AG09319 (cell line): ENCODE data around the gene AFTPH.
A peak's percentile ranks its signal among the peaks of the same experiment; 100 is the strongest.

ENCODE experiments used
- DNase-seq: peaks from one replicate; pipeline ENCODE4 v3.0.0-alpha.2; 2010; ENCODE audit warnings: low read depth; ENCODE audit errors: extremely low read depth
- CTCF ChIP-seq: IDR thresholded peaks from 2 replicates; pipeline ENCODE4 v1.5.1; 2011; ENCODE audit warnings: low read depth, mild to moderate bottlenecking, inconsistent platforms, low read length, moderate library complexity

The AFTPH gene

GRCh38 chr2:64523666-64524603 lies at the start of gene AFTPH:
TSS of gene AFTPH (plus strand) at chr2:64524328. CDS start at chr2:64551475, 27,147 bp downstream.
- DNase-seq, result peak; percentile 95
- no peak for TF ChIP-seq CTCF

- DNase-seq, result no peak
- TF ChIP-seq CTCF, result no peak
These were observed 49.5 kb upstream of the AFTPH start for GRCh38 chr2:64474636-64475035.

GRCh38 chr2:64477037-64477436 lies 47.1 kb upstream of the AFTPH start:
- TF ChIP-seq CTCF, result no peak
- DNase-seq, result no peak

GRCh38 chr2:64477979-64478378 lies 46.1 kb upstream of the AFTPH start:
- TF ChIP-seq CTCF, result no peak
- DNase-seq, result no peak

GRCh38 chr2:64478502-64479230 lies 45.5 kb upstream of the AFTPH start:
- TF ChIP-seq CTCF, result no peak
- DNase-seq, result no peak

- no peak for DNase-seq
- no peak for TF ChIP-seq CTCF
These were observed 44.6 kb upstream of the AFTPH start for GRCh38 chr2:64479259-64480117.
